ENCODE data around the gene REXO1. TPM values are rescaled to one million over a fixed set of nuclear protein-coding genes. Genes with fewer than 3 reads are reported as not detected.

REXO1 gene
- polyA plus RNA-seq, 3 donors, result 2.8 to 60.8 (median 3.0) TPM

DNA sequence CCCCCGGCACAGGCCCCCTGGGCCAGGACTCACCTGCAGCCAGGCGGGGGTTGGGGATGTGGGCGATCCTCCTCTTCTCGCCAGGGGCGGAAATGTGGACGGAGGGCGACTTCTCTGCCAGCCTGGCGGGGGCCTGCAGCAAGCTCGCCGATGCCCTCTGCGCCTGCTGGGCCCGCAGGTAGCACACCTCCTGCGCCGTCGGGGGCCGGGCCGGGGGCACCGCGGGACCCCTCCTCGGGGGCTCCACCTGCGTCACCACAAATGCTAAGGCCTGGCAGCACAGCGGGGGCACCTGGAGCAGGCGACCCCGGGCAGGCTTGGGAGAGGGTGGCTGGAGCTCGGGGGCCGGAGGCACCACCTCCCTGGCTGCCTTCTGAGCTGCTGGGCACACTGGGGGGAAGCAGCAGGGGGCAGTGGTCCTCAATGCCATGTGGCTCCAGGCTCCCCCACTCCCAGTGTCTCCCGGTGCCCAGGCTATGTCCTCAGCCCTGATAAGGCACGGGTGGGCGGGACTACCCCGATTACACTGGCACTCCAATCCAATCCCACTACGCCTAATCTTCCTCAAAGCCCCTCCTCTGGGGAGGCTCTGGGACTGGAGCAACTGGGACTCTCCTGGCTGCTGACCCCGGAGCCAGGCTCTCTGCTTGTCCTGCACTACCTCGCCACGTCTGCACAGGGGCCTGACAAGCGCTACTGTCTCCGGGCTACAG is 24.6 kb downstream of the REXO1 start:
- H3K27me3 Mint-ChIP-seq (ENCODE audit: low read depth in 3 of 3), result peaks cover 0 to 1% (median 0%) of the 10 kb centered on the region in 3 donors
- H3K4me2 ChIP-seq (replicated peaks; ENCODE audit: extremely low read depth, low read length, poor library complexity, severe bottlenecking), result no peak overlapping the region
- no peak overlapping the region for H3K27ac ChIP-seq (ENCODE audit: low read depth in 1 of 2, low read length in 2 of 2)
- H4K20me1 ChIP-seq (ENCODE audit: insufficient read depth, low read length), result peaks cover 84% of the 10 kb centered on the region
- no peaks in the 10 kb centered on the region for H3K9me3 ChIP-seq (replicated peaks in 1 of 2; ENCODE audit: control insufficient read depth in 1 of 2, insufficient read depth in 1 of 2, low read length in 2 of 2)
- H3K4me3 ChIP-seq (replicated peaks in 1 of 3; ENCODE audit: low read depth in 2 of 3, low read length in 3 of 3), result no peak overlapping the region
- H3K36me3 Mint-ChIP-seq, result peaks cover 36 to 67% of the 10 kb centered on the region in 2 donors
- H3K9me3 Mint-ChIP-seq, result no peaks in the 10 kb centered on the region
- H3K4me3 Mint-ChIP-seq, result no peak overlapping the region
- H2AFZ ChIP-seq (ENCODE audit: insufficient read depth, low read depth, low read length, poor library complexity, severe bottlenecking), result no peak overlapping the region
- WGBS (ENCODE audit: insufficient coverage), result 97% methylated on average over 36 of the region's 36 CpGs
- intact Hi-C loops (cut with micrococcal nuclease), result no loop called here
- H3K27me3 ChIP-seq (ENCODE audit: control insufficient read depth in 2 of 2, insufficient read depth in 2 of 2, low read length in 2 of 2), result no peaks in the 10 kb centered on the region
- no peak overlapping the region for H3K9ac ChIP-seq (ENCODE audit: insufficient read depth, low read length, poor library complexity, severe bottlenecking)
- no peak overlapping the region for H3K27ac Mint-ChIP-seq
- no peaks in the 10 kb centered on the region for H3K4me1 Mint-ChIP-seq
- TF ChIP-seq, protein P1, sequence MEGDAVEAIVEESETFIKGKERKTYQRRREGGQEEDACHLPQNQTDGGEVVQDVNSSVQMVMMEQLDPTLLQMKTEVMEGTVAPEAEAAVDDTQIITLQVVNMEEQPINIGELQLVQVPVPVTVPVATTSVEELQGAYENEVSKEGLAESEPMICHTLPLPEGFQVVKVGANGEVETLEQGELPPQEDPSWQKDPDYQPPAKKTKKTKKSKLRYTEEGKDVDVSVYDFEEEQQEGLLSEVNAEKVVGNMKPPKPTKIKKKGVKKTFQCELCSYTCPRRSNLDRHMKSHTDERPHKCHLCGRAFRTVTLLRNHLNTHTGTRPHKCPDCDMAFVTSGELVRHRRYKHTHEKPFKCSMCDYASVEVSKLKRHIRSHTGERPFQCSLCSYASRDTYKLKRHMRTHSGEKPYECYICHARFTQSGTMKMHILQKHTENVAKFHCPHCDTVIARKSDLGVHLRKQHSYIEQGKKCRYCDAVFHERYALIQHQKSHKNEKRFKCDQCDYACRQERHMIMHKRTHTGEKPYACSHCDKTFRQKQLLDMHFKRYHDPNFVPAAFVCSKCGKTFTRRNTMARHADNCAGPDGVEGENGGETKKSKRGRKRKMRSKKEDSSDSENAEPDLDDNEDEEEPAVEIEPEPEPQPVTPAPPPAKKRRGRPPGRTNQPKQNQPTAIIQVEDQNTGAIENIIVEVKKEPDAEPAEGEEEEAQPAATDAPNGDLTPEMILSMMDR (IDR thresholded peaks at IDR 0.05), result no peak
- H3K79me2 ChIP-seq (ENCODE audit: insufficient read depth, low read length), result peaks cover 9% of the 10 kb centered on the region
- H3K4me1 ChIP-seq (ENCODE audit: control insufficient read depth in 1 of 2, insufficient read depth in 2 of 2, low read length in 2 of 2), result no peaks in the 10 kb centered on the region
- peaks cover 73 to 88% of the 10 kb centered on the region in 2 donors for H3K36me3 ChIP-seq (replicated peaks in 1 of 2; ENCODE audit: control insufficient read depth in 1 of 2, insufficient read depth in 2 of 2, low read length in 2 of 2)
- no peak for DNase-seq

DNA sequence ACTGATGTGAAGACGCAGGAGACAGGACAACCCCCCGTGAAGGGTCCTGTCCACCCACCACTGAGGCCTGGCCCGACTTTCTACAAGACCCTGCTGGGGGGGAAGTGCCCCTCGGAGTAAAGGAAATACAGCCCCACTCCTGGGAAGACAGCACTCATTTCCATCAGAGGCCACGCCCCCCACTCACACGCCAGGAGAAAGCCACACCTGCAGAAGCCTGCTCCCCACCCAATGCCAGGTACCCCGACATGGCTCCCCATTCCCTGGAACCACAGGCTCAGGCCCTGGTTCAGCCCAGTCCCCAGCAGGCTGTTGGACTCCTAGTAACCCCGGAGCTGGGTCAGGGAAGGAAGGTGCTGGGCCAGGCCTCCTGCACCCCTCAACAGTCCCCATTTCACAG is 25.3 kb downstream of the REXO1 start:
- no peaks in the 10 kb centered on the region for H3K27me3 ChIP-seq (ENCODE audit: control insufficient read depth in 2 of 2, insufficient read depth in 2 of 2, low read length in 2 of 2)
- no peaks in the 10 kb centered on the region for H3K4me1 ChIP-seq (ENCODE audit: control insufficient read depth in 1 of 2, insufficient read depth in 2 of 2, low read length in 2 of 2)
- peaks cover 75 to 88% of the 10 kb centered on the region in 2 donors for H3K36me3 ChIP-seq (replicated peaks in 1 of 2; ENCODE audit: control insufficient read depth in 1 of 2, insufficient read depth in 2 of 2, low read length in 2 of 2)
- H3K27ac ChIP-seq (ENCODE audit: low read depth in 1 of 2, low read length in 2 of 2), result no peak overlapping the region
- H3K9me3 ChIP-seq (replicated peaks in 1 of 2; ENCODE audit: control insufficient read depth in 1 of 2, insufficient read depth in 1 of 2, low read length in 2 of 2), result no peaks in the 10 kb centered on the region
- Mint-ChIP-seq H3K4me1 (no peaks in the 10 kb centered on the region), H3K36me3 (peaks cover 43 to 73% of the 10 kb centered on the region in 2 donors), H3K27me3 (ENCODE audit: low read depth in 3 of 3) (peaks cover 0 to 1% (median 0%) of the 10 kb centered on the region in 3 donors), H3K27ac (no peak overlapping the region), H3K9me3 (no peaks in the 10 kb centered on the region), H3K4me3 (no peak overlapping the region)
- TF ChIP-seq, protein P1 (IDR thresholded peaks at IDR 0.05), result no peak
- H4K20me1 ChIP-seq (ENCODE audit: insufficient read depth, low read length), result peaks cover 77% of the 10 kb centered on the region
- no peak for DNase-seq
- H2AFZ ChIP-seq (ENCODE audit: insufficient read depth, low read depth, low read length, poor library complexity, severe bottlenecking), result no peak overlapping the region
- 100% methylated on average over 3 of the region's 8 CpGs for WGBS (ENCODE audit: insufficient coverage)
- H3K4me3 ChIP-seq (replicated peaks in 1 of 3; ENCODE audit: low read depth in 2 of 3, low read length in 3 of 3), result no peak overlapping the region
- no peak overlapping the region for H3K9ac ChIP-seq (ENCODE audit: insufficient read depth, low read length, poor library complexity, severe bottlenecking)
- intact Hi-C loops (cut with micrococcal nuclease), result no loop called here
- H3K4me2 ChIP-seq (replicated peaks; ENCODE audit: extremely low read depth, low read length, poor library complexity, severe bottlenecking), result no peak overlapping the region
- H3K79me2 ChIP-seq (ENCODE audit: insufficient read depth, low read length), result peaks cover 9% of the 10 kb centered on the region

Data from CD14-positive monocyte (primary cell).